GM12878 (cell line): Measurements from ENCODE around the gene SELPLG.

ENCODE experiments used
- CTCF ChIP-seq, 3 experiments: IDR thresholded peaks in 2 of 3; conservative IDR thresholded peaks in 1 of 3; 2 replicates each; pipeline ENCODE4 v1.5.1; 2011; ENCODE audit warnings: low read depth in 3 of 3, low read length in 3 of 3, mild to moderate bottlenecking in 3 of 3, control low read depth in 2 of 3, moderate library complexity in 2 of 3, inconsistent platforms in 1 of 3, mixed read lengths in 1 of 3; ENCODE audit not compliant: control insufficient read depth in 2 of 3, insufficient read depth in 1 of 3; ENCODE audit errors: extremely low read depth in 1 of 3
- HDAC6 ChIP-seq: fragments of 200-600 bp; sonication (generic); IDR thresholded peaks from one replicate; pipeline ENCODE4 v1.8.0; 2017; ENCODE audit warnings: antibody characterized with exemption; ENCODE audit not compliant: unreplicated experiment
- POLR2A ChIP-seq: IDR thresholded peaks from 2 replicates; pipeline ENCODE4 v1.6.1; 2011; ENCODE audit warnings: low read depth, mild to moderate bottlenecking, low read length
- POLR2AphosphoS5 ChIP-seq: IDR thresholded peaks from 2 replicates; pipeline ENCODE4 v1.6.1; 2011; ENCODE audit warnings: mild to moderate bottlenecking, low read length, inconsistent platforms
- RUNX3 ChIP-seq: IDR thresholded peaks from 2 replicates; pipeline ENCODE4 v1.6.1; 2012; ENCODE audit warnings: low read length, inconsistent platforms

- TF ChIP-seq RUNX3, result no peak
- TF ChIP-seq HDAC6, result no peak
- TF ChIP-seq POLR2AphosphoS5, result no peak
- no peak for TF ChIP-seq CTCF (IDR thresholded peaks at IDR 0.05 in 2 of 3, conservative IDR thresholded peaks at IDR 0.05 in 1 of 3; ENCODE audit: control insufficient read depth in 2 of 3, extremely low read depth in 1 of 3, insufficient read depth in 1 of 3, low read depth in 3 of 3, low read length in 3 of 3)
- TF ChIP-seq POLR2A, result no peak
Measured at GRCh38 chr12:108596854-108597558, 36.7 kb downstream of the SELPLG start.
